A673 (cell line): ENCODE results near the gene TMEM131L. TPM values are rescaled to one million over a fixed set of nuclear protein-coding genes. Genes with fewer than 3 reads are reported as not detected.

Source experiments
- BruUV-seq: library from RNA; stranded (reverse); fragments of 400-500 nt; replicated peaks from 2 replicates; lab custom pipeline; 2021; lab: Mats Ljungman, UMichigan
- CTCF ChIA-PET: fragments of 300-600 bp; sonication (Branson Sonifier 250); formaldehyde crosslinking; loops from one replicate; lab custom pipeline; 2022; ENCODE audit warnings: antibody characterized with exemption; lab: Charles Lee
- POLR2A ChIA-PET: fragments of 300-600 bp; sonication (Branson Sonifier 250); formaldehyde crosslinking; loops from one replicate; lab custom pipeline; 2022; ENCODE audit warnings: antibody characterized with exemption; ENCODE audit not compliant: low non-redundant PET; lab: Charles Lee
- DNase-seq: peaks from one replicate; pipeline ENCODE4 v3.0.0-alpha.2; 2015; ENCODE audit warnings: low spot score
- H3K27ac ChIP-seq: fragments of 200-600 bp; sonication (generic); 2 replicates; pipeline ENCODE4 v1.5.1; 2016; ENCODE audit warnings: mixed run types, low read depth, mild to moderate bottlenecking, mixed read lengths, antibody characterized with exemption, low read length; ENCODE audit not compliant: poor library complexity, severe bottlenecking
- H3K27me3 ChIP-seq: fragments of 200-600 bp; sonication (generic); replicated peaks from 2 replicates; pipeline ENCODE4 v1.6.1; 2017; ENCODE audit warnings: mixed run types, low read depth, mild to moderate bottlenecking, mixed read lengths, antibody characterized with exemption, low read length; ENCODE audit not compliant: insufficient read depth, poor library complexity
- H3K36me3 ChIP-seq: fragments of 200-600 bp; sonication (generic); 2 replicates; pipeline ENCODE4 v1.6.1; 2016; ENCODE audit warnings: mixed run types, mild to moderate bottlenecking, mixed read lengths, antibody characterized with exemption, low read length; ENCODE audit not compliant: insufficient read depth, poor library complexity, severe bottlenecking
- H3K4me1 ChIP-seq: fragments of 200-600 bp; sonication (generic); 2 replicates; pipeline ENCODE4 v1.6.1; 2017; ENCODE audit warnings: mixed run types, mild to moderate bottlenecking, mixed read lengths, antibody characterized with exemption, low read length; ENCODE audit not compliant: insufficient read depth, poor library complexity, severe bottlenecking
- H3K4me3 ChIP-seq: fragments of 200-600 bp; sonication (generic); 2 replicates; pipeline ENCODE4 v1.5.1; 2016; ENCODE audit warnings: low read depth, mixed run types, mild to moderate bottlenecking, mixed read lengths, low read length; ENCODE audit not compliant: poor library complexity, severe bottlenecking
- H3K9me3 ChIP-seq: fragments of 200-600 bp; sonication (generic); 2 replicates; pipeline ENCODE4 v1.6.1; 2016; ENCODE audit warnings: mixed run types, low read depth, mild to moderate bottlenecking, mixed read lengths, antibody characterized with exemption, low read length; ENCODE audit not compliant: poor library complexity, severe bottlenecking
- CTCF ChIP-seq: fragments of 300-800, 200-600 bp; sonication (generic); conservative IDR thresholded peaks from 2 replicates; pipeline ENCODE4 v1.5.1; 2017; ENCODE audit warnings: low read depth, mild to moderate bottlenecking, antibody characterized with exemption, low read length, moderate library complexity, mixed read lengths
- EZH2 ChIP-seq: fragments of 200-600 bp; sonication (generic); IDR thresholded peaks from 2 replicates; pipeline ENCODE4 v1.6.1; 2017; ENCODE audit warnings: borderline replicate concordance, low read depth, mild to moderate bottlenecking, mixed read lengths, antibody characterized with exemption, low read length; ENCODE audit not compliant: poor library complexity, severe bottlenecking
- intact Hi-C: fragments of 100-400 bp; cut with micrococcal nuclease; formaldehyde crosslinking; loops from one replicate; pipeline ENCODE4 v1.10.0; 2022; ENCODE audit not compliant: unreplicated experiment
- total RNA-seq: library from RNA; stranded (reverse); gene quantifications from 2 replicates; pipeline ENCODE4 v1.2.3, GENCODE V29; 2021

The TMEM131L gene
- total RNA-seq, 1 experiment from 2014 or later = 18.4 TPM

GRCh38 chr4:153646978-153647377 is 180.8 kb downstream of the TMEM131L start:
- Histone ChIP-seq H3K4me3 (no peak overlapping the region), H3K27me3 (no peaks in the 10 kb centered on the region), H3K36me3 (no peaks in the 10 kb centered on the region), H3K9me3 (no peaks in the 10 kb centered on the region), H3K27ac (no peak overlapping the region), H3K4me1 (peaks cover 14% of the 10 kb centered on the region)
- BruUV-seq = no TSS peak
- CTCF ChIA-PET = no interaction called here
- intact Hi-C loops = loop anchor here (5.0 to 10.0 kb wide), 2 partner anchors 212 to 505 kb away; no protein-coding TSS in a partner anchor
- no peak for TF ChIP-seq CTCF
- TF ChIP-seq EZH2 = no peak
- DNase-seq = no peak
- POLR2A ChIA-PET = no interaction called here

- Histone ChIP-seq H3K27ac (no peak overlapping the region), H3K9me3 (no peaks in the 10 kb centered on the region), H3K4me1 (peaks cover 14% of the 10 kb centered on the region), H3K36me3 (no peaks in the 10 kb centered on the region), H3K27me3 (no peaks in the 10 kb centered on the region), H3K4me3 (no peak overlapping the region)
- BruUV-seq = no TSS peak
- intact Hi-C loops = loop anchor here (5.0 to 10.0 kb wide), 2 partner anchors 213 to 506 kb away; no protein-coding TSS in a partner anchor
- TF ChIP-seq EZH2 (no peak), CTCF (no peak)
- CTCF ChIA-PET = no interaction called here
- POLR2A ChIA-PET = no interaction called here
- no peak for DNase-seq
Measured at GRCh38 chr4:153647975-153648374, 181.8 kb downstream of the TMEM131L start.

GRCh38 chr4:153649572-153649991 is 183.4 kb downstream of the TMEM131L start:
- peak; percentile 55 for DNase-seq
- intact Hi-C loops = loop anchor here (5.0 to 10.0 kb wide), 2 partner anchors 215 to 507 kb away; no protein-coding TSS in a partner anchor
- ChIA-PET POLR2A (no interaction called here), CTCF (no interaction called here)
- no TSS peak for BruUV-seq
- Histone ChIP-seq H3K27me3 (no peaks in the 10 kb centered on the region), H3K9me3 (no peaks in the 10 kb centered on the region), H3K4me1 (peaks cover 14% of the 10 kb centered on the region), H3K36me3 (no peaks in the 10 kb centered on the region), H3K4me3 (no peak overlapping the region), H3K27ac (no peak overlapping the region)
- peak; percentile 58 for TF ChIP-seq CTCF
- TF ChIP-seq EZH2 = no peak
